Activated CD4-positive, alpha-beta T cell treated with anti-CD3 and anti-CD28 coated beads, Interleukin-2, Interleukin-6, amounts not matched to agents 100 ng/mL and 50 ng/mL, durations not matched to agents 16 hours and 8 hours (primary cell): Measurements from ENCODE around the gene NOXO1.

Experiments used
- DNase-seq: peaks from one replicate; pipeline ENCODE4 v3.0.0-alpha.2; 2020

NOXO1 gene

DNA sequence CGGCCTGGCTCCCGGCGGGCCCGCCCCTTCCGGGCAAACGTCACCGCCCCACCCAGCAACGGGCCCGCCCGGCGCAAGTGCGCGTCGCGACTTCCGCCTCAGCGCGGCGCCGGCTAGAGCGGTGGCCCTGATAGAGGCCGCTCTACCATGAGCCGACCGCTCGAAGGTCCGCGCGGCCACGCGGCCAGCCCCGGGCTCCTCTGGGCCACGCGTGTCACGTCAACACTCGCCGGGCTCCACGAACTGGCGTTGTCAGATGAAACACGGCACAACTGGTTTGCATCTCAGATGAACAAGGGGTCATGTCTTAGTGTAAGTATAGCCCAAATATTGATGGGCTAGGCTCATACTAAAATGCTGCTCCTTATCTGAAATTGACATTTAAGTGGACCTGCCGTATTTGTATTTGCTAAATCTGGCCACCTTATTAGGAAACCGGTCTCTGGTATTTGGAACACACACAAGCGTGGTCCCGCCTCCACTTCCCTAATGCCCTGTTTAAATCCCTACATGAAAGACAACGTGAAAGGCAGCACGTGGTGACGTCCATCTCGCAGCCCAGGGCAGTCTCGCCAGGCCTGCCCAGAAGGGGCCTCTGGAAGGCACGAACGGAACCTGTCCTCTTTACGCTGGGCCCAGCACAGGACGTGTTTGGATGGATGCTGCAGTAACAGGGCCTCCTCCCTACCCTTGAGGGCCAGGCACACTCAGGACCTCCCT is 28.7 kb upstream of the NOXO1 start, which contains the start of gene ZNF598:
ZNF598 (minus strand) TSS at position 31 of the 720 bp plus-strand sequence.
- peak; percentile 88 for DNase-seq

DNA sequence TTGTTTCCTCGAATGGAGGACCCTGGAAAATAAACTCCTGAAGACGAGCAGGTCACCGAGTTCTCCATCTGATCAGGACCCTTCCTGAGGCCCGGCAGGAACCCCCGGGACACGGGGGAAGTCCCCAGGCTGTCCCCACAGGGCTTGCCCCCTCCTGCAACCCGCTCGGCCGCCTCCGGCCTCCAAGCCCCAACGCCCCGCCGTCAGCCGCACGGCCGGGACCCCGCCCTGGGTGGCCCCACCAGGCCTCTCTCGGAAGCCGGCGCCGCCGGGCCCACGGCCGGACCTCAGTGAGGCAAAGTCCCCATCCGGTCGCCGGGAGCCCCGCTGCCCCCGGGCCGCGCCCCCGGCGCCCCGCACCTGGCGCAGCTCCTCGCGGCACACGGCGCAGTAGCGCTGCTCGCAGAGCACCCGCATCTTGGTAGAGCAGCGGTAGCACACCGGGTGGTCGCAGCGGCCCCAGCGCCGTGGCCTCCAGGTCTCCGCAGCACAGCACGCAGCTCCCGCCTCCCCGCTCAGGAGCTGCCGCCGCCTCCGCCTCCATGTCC is 28.0 kb upstream of the NOXO1 start:
- peak; percentile 36 for DNase-seq

DNA sequence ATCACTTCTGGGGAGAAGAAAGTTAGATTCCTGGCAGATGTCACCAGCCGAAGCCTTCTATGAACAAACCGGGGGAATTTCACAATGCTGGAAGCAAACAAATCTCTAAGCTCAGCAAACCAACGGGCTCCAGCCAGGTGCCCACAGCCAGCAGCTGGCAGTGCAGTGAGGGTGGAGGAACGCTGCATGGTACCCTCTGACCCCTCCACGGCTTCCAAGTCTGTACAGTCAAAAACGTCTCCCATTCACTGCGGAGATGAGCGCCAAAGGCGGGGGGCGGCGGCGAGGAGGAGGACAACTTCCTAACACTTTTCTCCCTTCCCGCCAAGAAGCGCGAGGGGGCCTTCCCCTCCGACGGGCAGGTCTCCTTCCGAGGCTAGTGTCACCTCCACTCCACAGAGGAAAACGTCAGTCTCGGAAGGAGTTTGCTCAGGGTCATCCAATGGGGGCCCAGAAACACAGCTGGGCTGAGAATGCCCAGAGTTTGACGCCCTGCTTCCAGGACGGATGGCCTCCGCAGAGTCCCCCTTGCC is 27.4 kb upstream of the NOXO1 start:
- DNase-seq: peak; percentile 52

DNA sequence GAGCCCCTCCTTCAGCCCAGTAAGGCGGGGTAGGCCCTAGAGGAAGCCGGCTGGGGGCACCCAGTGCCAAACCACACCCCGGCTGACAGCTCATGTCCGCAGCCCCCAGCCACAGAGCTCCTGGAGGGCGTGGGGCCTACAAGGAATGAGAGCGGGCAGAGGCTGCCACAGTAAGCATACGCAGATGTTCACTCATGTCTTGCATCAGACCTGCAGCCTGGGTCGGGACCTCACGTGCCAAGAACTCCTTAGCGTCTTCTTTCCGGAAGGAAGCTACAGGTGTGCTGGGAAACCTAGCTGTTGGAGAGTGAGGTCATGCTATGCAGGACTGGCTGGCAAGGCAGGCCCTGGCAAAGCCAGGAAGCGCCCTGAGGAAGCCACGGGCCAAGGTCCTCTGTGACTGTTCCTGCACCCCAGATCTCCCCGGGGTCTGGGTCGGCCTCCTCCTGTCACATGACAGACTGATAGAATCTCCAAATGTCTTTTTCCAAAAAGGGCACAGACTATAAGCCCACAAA is 26.8 kb upstream of the NOXO1 start:
- DNase-seq: peak; percentile 60

DNA sequence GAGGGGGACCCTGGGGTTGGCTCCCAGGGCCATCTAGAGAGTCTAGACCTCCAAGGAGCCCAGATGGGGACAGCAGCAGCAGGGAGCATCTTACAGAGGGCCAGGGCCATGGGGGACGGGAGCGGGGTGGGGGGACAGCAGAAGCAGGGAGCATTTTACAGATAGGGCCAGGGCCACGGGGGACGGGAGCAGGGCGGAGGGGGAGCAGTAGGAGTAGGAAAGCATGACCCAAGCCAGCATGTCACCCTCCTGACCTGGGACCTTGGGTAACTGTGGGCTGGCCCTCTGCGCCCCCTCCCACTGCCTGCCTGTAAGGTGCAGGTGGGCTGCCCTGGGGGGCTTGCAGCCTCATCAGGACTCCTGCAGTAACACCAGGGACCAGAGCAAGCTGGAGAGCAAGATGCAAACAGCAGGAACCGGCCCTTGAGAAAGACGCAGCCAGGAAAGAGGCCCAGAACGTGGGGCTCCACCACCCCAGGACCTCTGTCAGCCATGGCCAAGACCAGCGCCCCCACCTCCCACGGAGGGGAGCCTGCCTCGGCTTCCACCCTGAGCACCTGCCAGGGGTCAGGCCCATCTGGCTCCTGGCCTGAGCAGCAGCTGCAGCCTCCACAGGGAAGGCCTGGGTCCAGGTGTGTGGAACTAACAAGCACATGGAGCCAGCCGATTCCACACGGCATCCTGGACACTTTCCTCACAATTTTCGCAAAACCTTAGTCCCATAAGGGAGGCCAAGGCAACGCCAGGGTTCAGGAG is 26.0 kb upstream of the NOXO1 start:
- DNase-seq: no peak

DNA sequence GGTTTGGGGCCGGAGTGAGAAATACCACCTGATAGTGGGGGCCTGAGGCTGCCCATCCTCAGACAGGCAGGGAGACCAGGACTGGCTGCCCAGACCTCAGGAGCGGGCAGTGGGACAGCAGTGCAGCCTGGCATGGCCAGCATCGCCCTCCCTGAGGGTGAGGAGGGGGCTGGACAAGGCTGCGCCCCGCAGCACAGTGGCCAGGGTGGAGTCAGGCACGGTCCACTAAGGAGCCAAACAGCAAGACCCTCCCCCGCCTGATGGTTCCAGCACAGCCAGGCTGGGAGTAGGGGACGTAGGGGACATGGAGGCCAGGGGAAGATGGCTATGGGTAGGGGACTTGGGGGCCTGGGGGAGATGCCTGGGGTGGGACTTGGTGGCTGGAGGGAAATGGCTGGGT is 25.0 kb upstream of the NOXO1 start:
- no peak for DNase-seq

DNA sequence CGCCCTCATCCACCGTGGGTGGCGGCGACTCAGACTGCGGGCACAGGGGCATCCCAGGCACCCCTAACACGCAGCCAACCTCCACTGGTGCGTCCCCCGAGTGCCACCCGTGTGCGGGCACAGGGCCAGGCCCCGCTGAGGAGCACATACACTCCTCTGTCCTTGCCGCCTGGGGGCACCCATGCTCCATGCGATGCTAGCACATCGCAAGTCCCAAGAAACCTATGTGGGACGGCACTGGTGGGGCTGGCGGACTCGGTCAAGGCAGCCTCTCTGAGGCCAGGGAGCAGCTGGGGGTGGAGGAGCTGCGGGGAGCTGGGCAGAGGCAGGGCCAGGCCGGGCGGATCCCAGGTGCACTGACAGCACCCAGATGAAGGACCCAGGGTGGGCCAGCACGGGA is 24.4 kb upstream of the NOXO1 start:
- no peak for DNase-seq

DNA sequence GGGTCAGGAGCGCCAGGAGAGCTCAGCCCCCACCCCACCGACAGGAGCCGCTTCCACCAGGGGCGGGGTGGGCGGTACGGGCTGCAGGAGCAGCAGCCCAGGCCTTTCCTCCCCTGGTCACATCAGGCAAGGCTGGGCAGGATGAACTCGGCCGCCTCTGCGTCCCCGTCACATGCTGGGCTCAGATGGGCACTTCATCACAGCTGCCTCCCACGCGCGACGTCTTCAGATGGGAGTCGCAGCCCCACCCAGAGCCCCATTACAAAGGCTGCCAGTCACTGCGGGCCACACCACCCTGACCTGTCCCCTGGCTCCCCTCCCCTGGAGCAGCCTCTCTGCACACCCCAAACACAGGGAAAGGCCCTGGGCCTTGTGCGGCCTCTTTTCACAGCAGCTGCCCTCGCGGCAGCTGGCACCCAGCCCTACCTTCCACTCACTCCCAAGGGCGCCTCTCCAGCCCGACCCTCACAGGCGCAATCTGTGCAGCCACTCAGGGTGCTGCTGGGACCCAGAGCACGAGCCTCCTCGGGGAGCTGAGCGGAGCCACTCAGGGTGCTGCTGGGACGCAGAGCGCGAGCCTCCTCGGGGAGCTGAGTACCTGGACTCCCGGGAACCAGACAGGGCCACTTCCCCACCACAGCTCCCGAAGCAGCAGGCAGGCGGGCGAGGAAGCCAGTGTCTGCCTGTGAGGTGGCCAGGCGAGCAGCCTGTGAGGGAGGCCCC is 23.7 kb upstream of the NOXO1 start:
- DNase-seq: no peak

DNA sequence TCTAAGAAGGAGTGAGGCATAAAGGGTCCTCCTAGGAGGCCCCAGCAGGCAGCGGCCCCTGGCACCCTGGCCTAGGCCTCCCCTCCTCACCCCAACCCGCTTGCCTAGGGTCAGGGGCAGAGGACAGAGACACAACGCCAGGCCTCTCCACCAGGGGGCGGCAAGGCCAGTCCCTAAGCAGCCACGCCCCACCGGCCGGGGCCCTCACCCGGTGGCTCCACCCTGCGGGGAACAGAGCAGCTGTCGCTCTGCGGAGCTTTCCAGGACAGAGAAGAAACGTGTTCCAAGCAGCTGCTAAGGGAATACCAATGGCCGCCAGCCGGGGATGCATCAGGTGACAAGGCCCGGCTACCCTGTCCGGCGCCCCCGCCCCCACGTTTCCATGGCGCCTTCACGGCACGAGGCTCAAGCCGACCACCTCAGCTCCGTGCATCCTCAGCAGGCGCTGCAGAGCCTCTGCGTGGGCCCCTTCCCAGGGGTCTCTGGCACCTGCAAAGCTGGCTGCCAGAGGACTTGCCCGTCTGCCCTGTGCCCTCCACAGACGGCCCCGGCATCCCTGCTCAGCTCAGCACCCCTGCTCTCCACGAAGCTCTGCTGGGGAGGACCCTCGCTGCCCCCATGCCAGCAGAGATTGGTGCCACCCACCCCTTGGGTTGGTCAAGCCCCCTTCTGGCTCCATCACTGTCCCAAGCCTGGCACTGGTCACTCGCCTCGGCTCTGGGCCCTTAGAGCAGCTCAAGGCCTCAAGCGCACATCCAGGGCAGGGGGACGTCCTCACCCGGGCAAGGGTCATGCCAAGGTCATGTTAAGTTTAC is 22.8 kb upstream of the NOXO1 start:
- peak; percentile 94 for DNase-seq

DNA sequence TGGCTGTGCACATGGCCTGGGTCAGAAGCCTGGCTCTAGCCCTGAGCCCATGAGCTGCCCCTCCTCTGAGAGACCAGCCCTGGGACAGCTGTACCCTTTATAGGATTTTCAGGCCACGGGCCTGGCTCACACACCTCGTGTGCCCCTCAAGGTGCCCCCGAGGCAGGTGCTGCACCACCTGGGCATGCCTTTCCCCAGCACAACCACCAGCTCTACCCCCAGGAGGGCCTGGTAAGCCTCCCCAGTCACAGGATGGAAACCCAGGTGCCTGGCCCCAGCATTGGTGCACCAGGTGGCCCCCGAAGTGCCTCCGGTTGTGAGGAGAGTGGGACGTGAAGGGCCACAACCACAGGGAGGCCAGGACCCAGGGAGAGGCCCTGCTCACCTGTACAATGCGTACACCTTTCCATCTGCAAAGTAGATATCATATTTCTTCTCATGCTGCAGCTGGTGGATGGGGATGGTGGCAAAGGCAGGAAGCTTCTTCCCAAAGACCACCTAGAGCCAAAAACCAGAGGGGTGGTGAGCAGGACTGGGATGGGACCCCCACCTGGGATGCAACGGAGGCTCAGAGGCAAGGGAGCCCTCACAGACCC is 22.1 kb upstream of the NOXO1 start:
- DNase-seq: no peak

DNA sequence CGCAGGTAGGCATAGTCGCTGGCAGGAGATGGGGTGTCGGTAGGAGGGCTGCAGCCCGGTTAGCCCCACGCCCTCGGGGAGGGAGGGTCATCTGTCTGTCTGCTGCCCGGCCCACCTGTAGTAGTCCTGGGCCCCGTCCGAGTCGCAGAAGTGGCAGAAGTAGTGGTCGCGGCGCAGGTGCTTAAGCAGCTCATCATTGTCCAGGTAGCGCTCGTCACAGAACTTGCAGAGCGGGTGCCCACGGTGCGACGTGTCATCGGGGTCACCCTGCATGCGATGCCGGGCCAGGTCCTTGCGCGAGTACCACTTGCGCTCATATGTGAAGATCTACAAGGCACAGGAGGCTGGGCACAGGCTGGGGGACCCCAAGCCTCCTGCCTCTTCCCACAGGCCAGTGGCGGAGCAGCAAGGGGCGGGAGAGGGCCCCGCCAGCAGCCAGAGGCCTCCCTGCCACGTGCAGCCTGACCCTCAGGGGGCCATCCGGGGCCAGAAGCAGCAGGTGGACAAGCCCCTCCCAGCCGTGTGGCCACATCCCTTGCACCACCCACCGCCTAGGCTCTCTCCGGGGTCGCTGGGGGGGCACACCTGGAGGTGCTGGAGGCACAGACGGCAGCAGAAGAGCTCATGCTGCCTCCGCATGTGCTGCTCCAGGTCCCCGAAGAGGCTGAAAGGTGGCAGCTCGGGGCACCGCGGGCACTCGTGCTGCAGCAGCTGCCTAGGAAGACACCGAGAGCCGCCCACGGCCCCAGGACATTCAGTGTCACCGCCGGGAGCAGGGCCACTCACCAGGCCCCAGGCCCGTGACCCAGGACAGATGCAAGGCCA is 21.3 kb upstream of the NOXO1 start:
- no peak for DNase-seq

DNA sequence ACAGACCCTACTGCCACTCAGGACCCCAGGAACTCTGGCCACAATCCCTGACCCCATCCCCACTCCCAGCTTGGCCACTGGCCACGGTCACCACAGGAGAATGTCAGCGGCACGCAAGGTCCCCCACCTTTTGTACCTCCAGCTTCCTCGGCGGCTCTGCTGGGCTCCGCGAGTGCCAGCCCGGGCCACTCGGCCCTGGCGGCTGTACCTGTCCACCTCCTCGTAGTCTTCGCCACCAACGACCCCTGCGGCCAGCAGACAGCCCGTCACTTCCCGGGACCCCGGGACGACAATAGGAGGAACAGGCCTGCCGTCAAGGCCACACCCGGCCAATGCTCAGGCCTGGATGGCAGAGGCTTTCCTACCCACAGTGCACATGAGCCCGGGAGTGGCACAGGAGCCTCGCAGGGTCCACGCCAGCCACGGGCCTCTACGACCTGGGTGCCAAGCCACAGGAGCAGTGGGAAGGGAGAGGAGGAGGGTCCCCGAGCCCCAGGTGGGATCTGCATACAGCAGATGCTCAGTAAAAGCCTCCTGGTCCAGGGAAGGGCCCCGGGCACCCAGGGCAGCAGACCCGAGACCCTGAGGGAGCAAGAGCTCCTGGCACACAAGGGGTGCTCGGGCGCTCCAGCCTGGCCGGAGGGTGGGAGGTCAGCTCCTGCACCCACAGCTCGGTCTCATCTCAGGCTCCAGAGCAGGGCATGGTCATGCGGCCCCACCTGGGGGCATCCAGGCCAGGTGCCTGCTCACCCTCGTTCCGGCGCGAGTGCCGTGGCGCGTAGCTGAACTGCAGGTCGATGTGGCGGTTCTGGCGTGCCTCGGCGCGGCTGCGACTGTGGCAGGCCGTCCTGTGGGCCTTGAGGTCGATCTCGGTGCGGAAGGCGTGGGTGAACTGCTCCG is 20.4 kb upstream of the NOXO1 start:
- DNase-seq: no peak

DNA sequence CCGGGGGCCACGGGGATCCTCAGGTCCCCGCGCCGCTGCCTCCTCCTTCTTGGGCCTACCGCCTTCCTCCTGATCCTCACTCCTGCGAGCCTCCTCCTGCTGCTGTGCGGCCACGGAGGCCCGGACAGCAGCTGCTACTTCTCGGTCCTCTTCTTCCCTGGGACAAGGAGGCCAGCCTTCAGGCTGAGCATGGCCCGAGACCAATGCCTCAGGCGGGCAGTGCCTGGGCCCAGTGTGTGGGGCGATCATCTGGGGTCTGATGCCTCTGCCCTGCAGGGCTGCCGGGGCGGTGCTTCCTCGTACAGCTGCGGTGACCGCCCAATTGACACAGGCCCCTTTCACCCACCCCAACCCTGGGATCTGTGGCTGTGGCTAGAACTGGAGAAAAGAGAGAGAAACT is 19.8 kb upstream of the NOXO1 start:
- no peak for DNase-seq

DNA sequence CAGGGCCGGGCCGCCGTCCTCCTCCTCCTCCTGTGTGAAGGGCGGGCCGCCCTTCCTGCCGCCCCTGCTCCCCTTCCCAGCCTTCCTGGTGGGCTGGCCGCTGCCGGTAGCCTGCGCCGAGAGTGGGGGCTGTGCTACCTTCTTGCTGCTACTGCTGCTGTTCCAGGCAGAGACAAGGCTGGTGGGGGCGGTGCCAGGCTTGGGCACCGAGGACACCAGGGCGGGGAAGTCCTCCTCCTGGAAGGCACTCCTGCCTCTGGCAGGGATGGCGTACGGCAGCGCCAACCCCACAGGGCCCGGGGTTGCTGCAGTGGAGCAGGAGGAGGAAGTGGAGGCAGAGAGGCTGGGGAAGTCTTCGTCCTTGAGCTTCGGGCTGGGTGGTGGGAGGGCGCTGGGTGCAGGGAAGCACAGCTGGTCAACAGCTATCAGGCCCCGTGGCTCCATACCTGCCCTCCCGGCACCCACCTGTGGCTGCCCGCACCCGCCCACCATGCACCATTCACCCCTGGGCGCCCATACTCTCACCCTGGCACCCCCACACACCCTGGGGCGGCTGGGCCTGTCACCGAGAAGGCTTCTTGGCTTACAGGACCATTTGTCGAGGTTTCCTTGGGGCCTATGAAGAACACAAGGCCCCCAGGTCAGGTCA is 18.7 kb upstream of the NOXO1 start:
- no peak for DNase-seq

DNA sequence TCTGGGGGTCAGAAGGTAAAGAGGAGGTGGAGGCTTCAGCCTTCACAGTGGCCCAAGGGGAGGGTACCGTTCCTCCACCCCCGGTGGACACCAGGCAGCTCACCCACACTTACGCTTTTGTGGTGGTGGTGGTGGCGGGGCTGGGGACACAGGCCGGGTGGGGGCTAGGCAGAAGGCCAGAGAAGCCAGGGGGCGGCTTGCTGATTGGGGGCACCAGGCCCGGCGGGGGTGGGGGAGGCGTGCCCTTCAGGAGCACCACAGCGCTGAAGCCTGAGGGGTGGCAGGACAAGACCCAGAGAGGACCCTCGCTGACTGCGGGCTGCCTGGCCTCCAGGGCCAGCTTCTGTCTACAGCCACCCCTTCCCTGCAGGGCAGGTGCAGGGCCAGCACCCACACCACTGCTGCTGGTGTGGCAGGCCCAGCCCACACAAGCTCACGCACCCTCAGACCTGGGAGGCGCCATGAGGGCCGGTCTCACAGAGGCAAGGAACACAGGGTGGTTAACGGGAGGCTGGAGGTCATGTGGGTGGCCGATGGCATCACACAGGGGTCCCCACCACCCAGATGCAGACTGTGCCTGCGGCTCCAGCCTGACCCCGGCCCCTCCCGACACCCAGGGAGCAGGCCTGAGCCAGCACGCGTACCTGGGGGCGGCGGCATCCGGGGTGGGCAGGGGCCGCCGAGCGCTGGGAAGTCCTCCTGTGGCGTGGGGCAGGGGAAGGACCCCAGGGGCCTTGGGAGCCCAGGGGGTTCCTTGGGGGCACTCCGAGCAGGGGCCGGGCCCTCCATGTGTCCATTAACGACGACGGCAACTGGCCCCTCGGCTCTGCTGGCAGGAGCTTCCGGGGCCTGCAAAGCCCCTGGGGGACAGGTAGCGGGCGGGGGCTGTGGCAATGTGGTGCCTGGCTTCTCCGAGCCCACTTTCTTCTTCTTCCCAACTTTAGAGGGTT is 17.9 kb upstream of the NOXO1 start:
- no peak for DNase-seq

DNA sequence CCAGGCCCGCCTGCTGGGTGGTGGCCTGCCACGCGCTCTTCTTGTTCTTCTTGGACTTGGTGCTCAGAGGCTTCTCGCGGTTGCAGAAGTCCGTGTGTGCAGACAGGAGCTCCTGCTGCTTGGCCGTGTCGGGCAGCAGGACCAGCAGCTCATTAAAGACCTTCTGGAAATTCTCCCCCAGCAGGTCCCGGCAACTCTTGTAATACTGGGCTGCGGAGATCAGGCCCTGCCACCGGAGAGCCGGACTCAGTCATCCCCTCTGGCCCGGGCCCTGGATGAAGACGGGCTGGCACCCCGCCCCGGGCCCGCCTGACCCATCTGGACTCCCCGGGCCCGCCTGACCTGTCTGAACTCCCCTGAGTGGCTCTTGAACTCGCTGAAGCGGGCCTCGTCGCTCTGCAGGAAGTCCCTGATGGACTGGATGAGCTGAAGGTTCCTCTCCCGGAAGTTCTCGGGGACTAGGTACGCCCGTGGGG is 17.1 kb upstream of the NOXO1 start:
- no peak for DNase-seq

DNA sequence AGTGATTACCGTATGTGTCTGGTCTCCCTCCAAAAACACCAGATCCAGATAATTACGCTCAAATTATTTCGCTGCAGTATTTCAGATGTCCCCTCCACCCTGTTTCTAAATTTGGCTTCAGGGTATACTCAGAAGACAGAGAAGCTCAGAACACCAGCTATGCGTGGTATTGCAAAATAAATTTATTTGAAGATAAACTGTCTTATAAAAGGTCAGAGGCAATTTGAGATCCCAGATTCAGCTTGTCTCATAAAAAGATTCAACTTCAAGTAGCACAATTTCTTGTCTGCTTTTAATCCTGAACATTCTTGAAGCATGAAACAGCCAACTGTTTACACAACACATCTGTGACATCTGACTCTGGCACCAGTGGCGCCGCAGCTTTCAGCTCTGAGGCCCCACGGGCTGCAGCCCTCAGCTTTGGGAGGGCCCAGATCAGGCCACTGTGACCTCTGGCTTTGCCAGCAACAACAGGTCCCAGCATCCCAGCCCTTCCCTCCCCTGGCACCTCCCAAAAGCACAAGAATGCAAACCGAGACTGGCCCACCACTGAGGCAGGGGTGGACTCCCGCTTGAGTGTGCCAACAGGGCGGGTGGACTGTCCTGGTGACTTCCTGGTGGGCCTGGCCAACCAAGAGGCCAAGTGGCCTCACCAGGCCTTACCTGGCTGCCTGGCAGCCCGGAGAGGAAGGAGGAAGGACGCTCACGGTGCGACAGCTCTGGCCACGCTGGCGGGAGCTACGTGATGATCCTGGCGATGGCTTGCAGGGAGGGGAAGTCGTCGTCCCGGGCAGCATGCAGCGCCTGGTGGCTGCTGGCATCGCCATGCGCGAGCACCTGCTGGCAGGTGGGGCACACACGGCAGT is 16.5 kb upstream of the NOXO1 start:
- DNase-seq: no peak
